A549 (cell line): ENCODE measurements around the gene CCSER1. TPM values are rescaled to one million over a fixed set of nuclear protein-coding genes. Genes with fewer than 3 reads are reported as not detected.

Source experiments
- ATAC-seq, 2 experiments: fragments of 200-7000 bp in 1 of 2; fragments of >200 bp in 1 of 2; cut with Nextera tagmentation in 1 of 2; cut with Tn5 transposase in 1 of 2; 3 replicates each; pipeline versions ENCODE4 v1.8.0 to v1.9.1; 2018 to 2020; ENCODE audit warnings: mild to moderate bottlenecking in 1 of 2, moderate library complexity in 1 of 2
- CTCF ChIA-PET: fragments of 300-600 bp; sonication (Branson Sonifier 250); formaldehyde crosslinking; extraction: SDS; loops from one replicate; lab custom pipeline; 2021; ENCODE audit warnings: antibody characterized with exemption, inconsistent platforms; lab: Yijun Ruan, JAX
- POLR2A ChIA-PET: fragments of 350-600 bp; formaldehyde crosslinking; extraction: SDS; loops from one replicate; lab custom pipeline; 2021; ENCODE audit warnings: antibody characterized with exemption, inconsistent platforms; lab: Yijun Ruan, JAX
- DNase-seq, 2 experiments: peaks; one replicate each; pipeline versions ENCODE4 v3.0.0 to v3.0.0-alpha.2; 2011 to 2016; ENCODE audit warnings: low read depth in 1 of 2, low spot score in 1 of 2
- FAIRE-seq: peaks from 2 replicates; lab custom pipeline; 2011; peaks lifted over from hg19 to GRCh38; lab: Jason Lieb, UNC
- H3K27ac ChIP-seq, 2 experiments: fragments of >200 bp; sonication (Bioruptor Twin); formaldehyde crosslinking; 3 replicates each; pipeline ENCODE4 v1.5.1; 2016 to 2017
- H3K4me1 ChIP-seq: fragments of >200 bp; sonication (Bioruptor Twin); formaldehyde crosslinking; 3 replicates; pipeline ENCODE4 v1.6.1; 2016
- H3K4me2 ChIP-seq: fragments of >200 bp; sonication (Bioruptor Twin); formaldehyde crosslinking; 3 replicates; pipeline ENCODE4 v1.6.1; 2016
- H3K4me3 ChIP-seq: fragments of >200 bp; sonication (Bioruptor Twin); formaldehyde crosslinking; 3 replicates; pipeline ENCODE4 v1.5.1; 2016
- H3K9me3 ChIP-seq: fragments of >200 bp; sonication (Bioruptor Twin); formaldehyde crosslinking; 3 replicates; pipeline ENCODE4 v1.6.1; 2016
- ATOH8 ChIP-seq: fragments of 250-450 bp; sonication (Bioruptor Pico); IDR thresholded peaks from 2 replicates; pipeline ENCODE4 v1.5.0; 2020; ENCODE audit warnings: low read depth, mild to moderate bottlenecking, moderate library complexity
- BCL3 ChIP-seq: fragments of >200 bp; sonication (Bioruptor Twin); formaldehyde crosslinking; IDR thresholded peaks from 3 replicates; pipeline ENCODE4 v1.6.1; 2016
- CBX2 ChIP-seq: fragments of 200-600 bp; sonication (generic); IDR thresholded peaks from 2 replicates; pipeline ENCODE4 v1.6.1; 2016; ENCODE audit warnings: low read depth, mild to moderate bottlenecking, borderline replicate concordance
- CBX8 ChIP-seq: fragments of 200-600 bp; sonication (generic); IDR thresholded peaks from 2 replicates; pipeline ENCODE4 v1.6.1; 2016
- CEBPB ChIP-seq, 2 experiments: fragments of >200 bp in 1 of 2; sonication (Bioruptor Twin) in 1 of 2; formaldehyde crosslinking in 1 of 2; IDR thresholded peaks; 2 replicates each; pipeline ENCODE4 v1.6.1; 2012 to 2016
- CHD2 ChIP-seq: fragments of 150-350 bp; IDR thresholded peaks from 2 replicates; pipeline ENCODE4 v1.6.1; 2014; ENCODE audit warnings: low read length; ENCODE audit not compliant: partially characterized antibody
- EHF ChIP-seq: fragments of 250-450 bp; sonication (Bioruptor Pico); IDR thresholded peaks from 2 replicates; pipeline ENCODE4 v1.5.0; 2020; ENCODE audit warnings: mild to moderate bottlenecking
- EHMT2 ChIP-seq: fragments of 200-600 bp; sonication (generic); IDR thresholded peaks from 2 replicates; pipeline ENCODE4 v1.6.1; 2016; ENCODE audit warnings: antibody characterized with exemption, low read depth, mild to moderate bottlenecking, moderate library complexity
- EP300 ChIP-seq, 2 experiments: fragments of >200 bp; sonication (Bioruptor Twin); formaldehyde crosslinking; IDR thresholded peaks; 2 replicates in 1 of 2; 3 replicates in 1 of 2; pipeline ENCODE4 v1.6.1; 2016 to 2017
- GATA3 ChIP-seq: IDR thresholded peaks from 2 replicates; pipeline ENCODE4 v1.6.1; 2012; ENCODE audit warnings: borderline replicate concordance
- HMGXB4 ChIP-seq: fragments of 250-450 bp; sonication (Bioruptor Pico); IDR thresholded peaks from 2 replicates; pipeline ENCODE4 v1.5.0; 2021; ENCODE audit warnings: mild to moderate bottlenecking, moderate library complexity, borderline replicate concordance
- HOXA7 ChIP-seq: fragments of 250-450 bp; sonication (Bioruptor Pico); IDR thresholded peaks from 2 replicates; pipeline ENCODE4 v1.5.0; 2020; ENCODE audit warnings: mild to moderate bottlenecking, moderate library complexity
- HOXB13 ChIP-seq: fragments of 250-450 bp; sonication (Bioruptor Pico); IDR thresholded peaks from 2 replicates; pipeline ENCODE4 v1.5.0; 2020; ENCODE audit warnings: low read depth, mild to moderate bottlenecking, moderate library complexity
- KDM1A ChIP-seq: fragments of 200-600 bp; sonication (generic); IDR thresholded peaks from 2 replicates; pipeline ENCODE4 v1.6.1; 2016; ENCODE audit warnings: low read depth, mild to moderate bottlenecking
- MYC ChIP-seq: IDR thresholded peaks from 2 replicates; pipeline ENCODE4 v1.6.1; 2012; ENCODE audit warnings: mild to moderate bottlenecking, inconsistent platforms, low read length, improper control_type of control experiment, borderline replicate concordance
- NPAS2 ChIP-seq: fragments of 250-450 bp; sonication (Bioruptor Pico); IDR thresholded peaks from 2 replicates; pipeline ENCODE4 v1.8.0; 2022; ENCODE audit warnings: mild to moderate bottlenecking, moderate library complexity, borderline replicate concordance
- NR3C1 ChIP-seq: fragments of >200 bp; sonication (Bioruptor Twin); formaldehyde crosslinking; IDR thresholded peaks from 3 replicates; pipeline ENCODE4 v1.6.1; 2017
- RAD21 ChIP-seq, 2 experiments: fragments of >200 bp in 1 of 2; sonication (Bioruptor Twin) in 1 of 2; formaldehyde crosslinking in 1 of 2; IDR thresholded peaks in 1 of 2; conservative IDR thresholded peaks in 1 of 2; 2 replicates in 1 of 2; 3 replicates in 1 of 2; pipeline ENCODE4 v1.6.1; 2012 to 2018; ENCODE audit warnings: inconsistent platforms in 1 of 2
- RARB ChIP-seq: fragments of 250-450 bp; sonication (Bioruptor Pico); IDR thresholded peaks from 2 replicates; pipeline ENCODE4 v1.8.0; 2021; ENCODE audit warnings: mild to moderate bottlenecking, moderate library complexity
- RCOR1 ChIP-seq: fragments of 150-350 bp; IDR thresholded peaks from 2 replicates; pipeline ENCODE4 v1.6.1; 2014; ENCODE audit warnings: antibody characterized with exemption, low read length, low read depth
- RFX5 ChIP-seq: fragments of 450-650 bp; IDR thresholded peaks from 2 replicates; pipeline ENCODE4 v1.7.1; 2014; ENCODE audit warnings: antibody characterized with exemption, mild to moderate bottlenecking, moderate library complexity
- SMC3 ChIP-seq: fragments of >200 bp; sonication (Bioruptor Twin); formaldehyde crosslinking; IDR thresholded peaks from 3 replicates; pipeline ENCODE4 v1.6.1; 2018; ENCODE audit warnings: inconsistent platforms
- ZC3H11A ChIP-seq: fragments of 450-650 bp; IDR thresholded peaks from 2 replicates; pipeline ENCODE4 v1.6.1; 2014; ENCODE audit warnings: antibody characterized with exemption, mild to moderate bottlenecking
- WGBS: methylation state at CpG from one replicate; pipeline ENCODE4 v1.1.6; 2017; ENCODE audit errors: missing lambda C conversion rate; 5-methylcytosine and 5-hydroxymethylcytosine counted together
- polyA plus RNA-seq, 4 experiments: library from polyadenylated mRNA; depleted of rRNA in 3 of 4; stranded (reverse); fragments of >200 nt; fragmentation: RNase III in 1 of 4; extraction: RNeasy Plus Mini Kit Qiagen cat#74134 plus additional on column Dnase treatment in 1 of 4; gene quantifications; 2 replicates in 3 of 4; 3 replicates in 1 of 4; pipeline ENCODE4 v1.2.3, GENCODE V29; 2011 to 2017

CCSER1 gene
- polyA plus RNA-seq, 2 of the 4 experiments (the other 2 are of a cell fraction) = 0.06 TPM; not detected in 1

GRCh38 chr4:90648791-90649190 is 521.6 kb downstream of the CCSER1 start:
- CTCF ChIA-PET = no interaction called here
- FAIRE-seq = no peak
- no peak overlapping the region for H3K4me2 ChIP-seq

GRCh38 chr4:90660672-90661071 is 533.5 kb downstream of the CCSER1 start:
- no peak overlapping the region for H3K4me2 ChIP-seq
- TF ChIP-seq RFX5 = no peak
- TF ChIP-seq CEBPB (IDR thresholded peaks at IDR 0.05) = peak; percentile 25 to 38; a peak in 1 of 4 replicates
- no peaks in the 10 kb centered on the region for H3K9me3 ChIP-seq
- H3K4me1 ChIP-seq = no peaks in the 10 kb centered on the region
- no peak for FAIRE-seq
- POLR2A ChIA-PET = no interaction called here
- ATAC-seq = no peak
- H3K4me3 ChIP-seq = no peak overlapping the region
- 40% methylated on average over 3 of the region's 3 CpGs for WGBS
- CTCF ChIA-PET = no interaction called here
- no peak overlapping the region for H3K27ac ChIP-seq
- DNase-seq = no peak

More at GRCh38 chr4:90648791-90649190, 521.6 kb downstream of the CCSER1 start:
- H3K4me1 ChIP-seq = no peaks in the 10 kb centered on the region
- WGBS = 45% methylated on average over 2 of the region's 2 CpGs
- no peak for ATAC-seq
- TF ChIP-seq RCOR1 (no peak), EHF (CRISPR knock-in tag) (no peak), SMC3 (no peak), HMGXB4 (CRISPR knock-in tag) (no peak), HOXB13 (CRISPR knock-in tag) (no peak), HOXA7 (CRISPR knock-in tag) (no peak), CBX2 (no peak), EP300 (IDR thresholded peaks at IDR 0.05) (no peak), CHD2 (no peak)
- TF ChIP-seq, all 56 proteins: peak for 0
- POLR2A ChIA-PET = no interaction called here
- Histone ChIP-seq H3K27ac (no peak overlapping the region), H3K9me3 (no peaks in the 10 kb centered on the region), H3K4me3 (no peak overlapping the region)
- no peak for DNase-seq

- H3K9me3 ChIP-seq = no peaks in the 10 kb centered on the region
- no peak overlapping the region for H3K4me2 ChIP-seq
- TF ChIP-seq GATA3 = no peak
- no peak for TF ChIP-seq NR3C1
- no peak for TF ChIP-seq ATOH8 (CRISPR knock-in tag)
- TF ChIP-seq EHF (CRISPR knock-in tag) = no peak
- TF ChIP-seq NPAS2 (CRISPR knock-in tag) = no peak
- no peak for TF ChIP-seq RAD21 (conservative IDR thresholded peaks at IDR 0.05 in 1 of 2, IDR thresholded peaks at IDR 0.05 in 1 of 2)
- TF ChIP-seq RARB (CRISPR knock-in tag) = no peak
- TF ChIP-seq ZC3H11A = no peak
- TF ChIP-seq KDM1A = no peak
- no peak for TF ChIP-seq HOXB13 (CRISPR knock-in tag)
- no peak for TF ChIP-seq RCOR1
- TF ChIP-seq MYC = no peak
- TF ChIP-seq BCL3 = no peak
- no peak for TF ChIP-seq CBX8
- TF ChIP-seq EHMT2 = no peak
- H3K4me1 ChIP-seq = no peaks in the 10 kb centered on the region
- no peak for DNase-seq
- no peak for ATAC-seq
- FAIRE-seq = no peak
- no peak overlapping the region for H3K27ac ChIP-seq
- WGBS = 5% methylated on average over 4 of the region's 4 CpGs
- no peak overlapping the region for H3K4me3 ChIP-seq
- ChIA-PET CTCF (no interaction called here), POLR2A (no interaction called here)
These were observed 543.0 kb downstream of the CCSER1 start for GRCh38 chr4:90670183-90670582.
